ENCODE measurements around the gene DDX4. TPM values are rescaled to one million over a fixed set of nuclear protein-coding genes. Genes with fewer than 3 reads are reported as not detected.
A peak's percentile ranks its signal among the peaks of the same experiment; 100 is the strongest.

Gene DDX4
- total and polyA plus RNA-seq, 3 experiments from 2014 or later = not detected

DNA sequence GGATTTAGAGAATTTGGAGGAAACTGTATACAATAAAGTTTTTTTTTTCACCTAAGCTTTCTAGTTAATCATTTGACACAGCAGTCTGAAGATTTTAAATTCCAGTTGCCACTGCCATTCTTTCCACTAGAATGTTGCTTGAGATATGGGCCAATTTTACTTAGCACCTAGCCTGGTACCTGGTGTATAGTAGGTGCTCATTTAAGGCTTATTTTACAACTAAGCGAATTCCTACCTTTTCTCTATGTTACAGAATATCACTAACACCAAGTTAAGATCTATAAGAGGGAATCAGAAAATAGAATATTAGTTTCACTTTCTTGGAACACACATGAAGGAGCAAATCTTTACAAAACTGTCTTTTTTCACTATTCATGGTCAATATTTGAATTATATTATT is 3.2 kb upstream of the DDX4 start:
- Mint-ChIP-seq H3K4me1 (no peaks in the 10 kb centered on the region), H3K27me3 (peaks cover 0 to 1% of the 10 kb centered on the region in 2 donors), H3K4me3 (no peak overlapping the region), H3K9me3 (no peaks in the 10 kb centered on the region), H3K27ac (no peak overlapping the region), H3K36me3 (no peaks in the 10 kb centered on the region)
- Histone ChIP-seq H3K4me1 (ENCODE audit: insufficient read depth, low read length) (no peaks in the 10 kb centered on the region), H3K4me3 (ENCODE audit: low read length) (no peak overlapping the region), H3K36me3 (ENCODE audit: insufficient read depth, low read length) (no peaks in the 10 kb centered on the region), H3K27ac (ENCODE audit: low read depth, low read length) (no peak overlapping the region), H3K9me3 (ENCODE audit: low read length) (no peaks in the 10 kb centered on the region), H3K27me3 (ENCODE audit: insufficient read depth, low read length, poor library complexity, severe bottlenecking) (no peaks in the 10 kb centered on the region)
- no peak for DNase-seq
- POLR2A ChIA-PET = no interaction called here
- CTCF ChIA-PET = no interaction called here

DNA sequence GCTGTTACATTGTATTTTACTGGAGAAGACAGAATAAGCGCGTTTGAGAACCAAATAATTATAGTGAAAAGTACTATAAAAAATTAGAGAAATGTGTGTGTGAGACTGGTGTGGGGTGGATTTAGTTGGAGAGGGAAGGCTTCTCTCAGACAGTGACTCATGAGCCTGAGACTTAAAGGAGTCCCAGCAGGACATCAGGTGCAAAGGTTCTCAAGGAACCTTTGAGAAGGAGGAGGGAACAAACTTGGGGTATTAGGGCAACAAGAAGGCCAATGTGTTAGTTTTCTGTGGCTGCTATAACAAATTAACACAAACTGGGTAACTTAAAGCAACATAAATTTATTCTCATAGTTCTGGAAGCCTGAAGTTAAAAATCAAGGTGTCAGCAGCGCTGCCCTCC is 4.9 kb downstream of the DDX4 start:
- ChIA-PET CTCF (no interaction called here), POLR2A (no interaction called here)
- H3K36me3 Mint-ChIP-seq = no peaks in the 10 kb centered on the region
- H3K4me3 Mint-ChIP-seq = no peak overlapping the region
- Histone ChIP-seq H3K4me3 (ENCODE audit: low read length) (no peak overlapping the region), H3K4me1 (ENCODE audit: insufficient read depth, low read length) (no peaks in the 10 kb centered on the region), H3K9me3 (ENCODE audit: low read length) (no peaks in the 10 kb centered on the region), H3K27ac (ENCODE audit: low read depth, low read length) (no peak overlapping the region), H3K27me3 (ENCODE audit: insufficient read depth, low read length, poor library complexity, severe bottlenecking) (no peaks in the 10 kb centered on the region), H3K36me3 (ENCODE audit: insufficient read depth, low read length) (no peaks in the 10 kb centered on the region)
- no peaks in the 10 kb centered on the region for H3K4me1 Mint-ChIP-seq
- no peak for DNase-seq
- H3K27me3 Mint-ChIP-seq = peaks cover 9 to 18% of the 10 kb centered on the region in 2 donors
- H3K9me3 Mint-ChIP-seq = peaks cover 0 to 2% (median 0%) of the 10 kb centered on the region in 5 donors
- no peak overlapping the region for H3K27ac Mint-ChIP-seq

DNA sequence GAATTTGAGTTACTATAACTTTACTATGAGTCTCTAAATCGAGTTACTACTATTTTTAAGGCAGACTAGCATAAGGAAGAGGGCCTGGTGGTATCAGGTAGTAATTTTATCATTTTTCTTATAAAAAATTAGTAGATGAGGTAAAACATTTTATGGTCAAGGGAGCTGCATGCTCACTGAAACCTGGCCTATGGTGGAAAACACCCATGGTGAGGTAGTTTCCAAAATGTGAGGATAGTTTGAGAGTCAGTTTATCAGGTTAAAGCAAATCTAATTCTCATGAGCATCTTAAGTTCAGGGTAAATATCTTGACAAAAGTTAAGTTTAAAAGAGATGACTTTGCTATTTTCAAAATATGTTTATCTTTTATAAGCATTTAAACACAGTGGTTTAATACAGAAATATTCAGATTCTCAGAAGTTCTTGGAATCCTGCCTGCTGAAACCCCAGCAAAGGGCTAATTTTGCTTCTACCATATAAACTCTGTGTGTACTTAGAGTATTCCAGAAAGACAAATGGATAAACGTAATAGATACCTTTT is 10.0 kb downstream of the DDX4 start:
- no peaks in the 10 kb centered on the region for H3K4me1 Mint-ChIP-seq
- H3K36me3 ChIP-seq (ENCODE audit: insufficient read depth, low read length) = no peaks in the 10 kb centered on the region
- H3K36me3 Mint-ChIP-seq = no peaks in the 10 kb centered on the region
- no peaks in the 10 kb centered on the region for H3K27me3 ChIP-seq (ENCODE audit: insufficient read depth, low read length, poor library complexity, severe bottlenecking)
- H3K27me3 Mint-ChIP-seq = peaks cover 4 to 13% of the 10 kb centered on the region in 2 donors
- ChIA-PET POLR2A (no interaction called here), CTCF (no interaction called here)
- peaks cover 0 to 2% (median 0%) of the 10 kb centered on the region in 5 donors for H3K9me3 Mint-ChIP-seq
- no peak overlapping the region for H3K27ac ChIP-seq (ENCODE audit: low read depth, low read length)
- H3K4me3 Mint-ChIP-seq = no peak overlapping the region
- DNase-seq = no peak
- H3K27ac Mint-ChIP-seq = peak overlapping the region in 1 of 8 donors; percentile 43
- H3K9me3 ChIP-seq (ENCODE audit: low read length) = no peaks in the 10 kb centered on the region
- no peak overlapping the region for H3K4me3 ChIP-seq (ENCODE audit: low read length)
- no peaks in the 10 kb centered on the region for H3K4me1 ChIP-seq (ENCODE audit: insufficient read depth, low read length)

DNA sequence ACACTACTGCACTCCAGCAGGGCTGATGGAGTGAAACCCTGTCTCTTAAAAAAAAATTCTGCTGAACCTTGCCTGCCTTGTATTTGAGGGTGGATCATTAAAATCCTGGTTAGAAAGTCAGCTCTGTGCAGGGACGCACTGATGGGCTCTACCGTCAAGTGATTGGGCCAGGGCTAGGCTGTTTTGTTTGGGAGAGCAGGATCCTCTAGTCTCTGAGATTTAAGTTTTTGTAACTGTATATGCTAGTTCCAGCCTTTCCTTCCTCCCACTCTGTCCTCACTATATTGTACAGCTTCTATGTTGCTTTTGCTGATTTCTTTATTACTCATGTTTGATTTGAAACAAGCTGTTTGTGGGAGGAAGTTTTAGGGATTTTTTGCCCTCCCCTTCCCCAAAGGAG is 11.5 kb downstream of the DDX4 start:
- Mint-ChIP-seq H3K4me1 (no peaks in the 10 kb centered on the region), H3K27ac (no peak overlapping the region), H3K9me3 (peaks cover 0 to 2% (median 0%) of the 10 kb centered on the region in 5 donors), H3K27me3 (peaks cover 4 to 13% of the 10 kb centered on the region in 2 donors), H3K4me3 (no peak overlapping the region), H3K36me3 (no peaks in the 10 kb centered on the region)
- H3K27ac ChIP-seq (ENCODE audit: low read depth, low read length) = no peak overlapping the region
- POLR2A ChIA-PET = no interaction called here
- DNase-seq = no peak
- CTCF ChIA-PET = no interaction called here
- no peak overlapping the region for H3K4me3 ChIP-seq (ENCODE audit: low read length)
- H3K27me3 ChIP-seq (ENCODE audit: insufficient read depth, low read length, poor library complexity, severe bottlenecking) = no peaks in the 10 kb centered on the region
- no peaks in the 10 kb centered on the region for H3K36me3 ChIP-seq (ENCODE audit: insufficient read depth, low read length)
- H3K9me3 ChIP-seq (ENCODE audit: low read length) = no peaks in the 10 kb centered on the region
- H3K4me1 ChIP-seq (ENCODE audit: insufficient read depth, low read length) = no peaks in the 10 kb centered on the region

DNA sequence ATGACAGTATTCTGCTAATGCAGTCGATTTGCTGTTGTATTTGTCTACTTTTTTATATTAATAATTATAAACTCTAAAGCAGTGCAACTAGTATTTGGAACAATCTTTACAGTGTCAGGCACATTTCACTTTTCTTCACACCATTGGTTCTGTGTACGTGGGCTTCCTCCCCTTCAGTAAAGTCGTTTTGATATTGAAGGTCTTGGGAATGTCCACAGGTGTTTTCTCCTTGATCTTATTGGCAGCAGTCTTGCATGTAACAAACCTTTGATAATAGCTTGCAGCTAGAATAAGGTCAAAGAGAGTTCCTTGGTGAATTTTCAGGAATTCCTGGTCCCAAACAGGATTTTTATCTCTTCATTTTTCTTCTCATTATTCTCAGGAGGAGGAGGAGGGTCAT is 12.2 kb downstream of the DDX4 start:
- peaks cover 0 to 2% (median 0%) of the 10 kb centered on the region in 5 donors for H3K9me3 Mint-ChIP-seq
- no peaks in the 10 kb centered on the region for H3K4me1 ChIP-seq (ENCODE audit: insufficient read depth, low read length)
- H3K27me3 Mint-ChIP-seq = peaks cover 4 to 13% of the 10 kb centered on the region in 2 donors
- no peak overlapping the region for H3K27ac ChIP-seq (ENCODE audit: low read depth, low read length)
- ChIA-PET CTCF (no interaction called here), POLR2A (no interaction called here)
- H3K27me3 ChIP-seq (ENCODE audit: insufficient read depth, low read length, poor library complexity, severe bottlenecking) = no peaks in the 10 kb centered on the region
- H3K4me1 Mint-ChIP-seq = no peaks in the 10 kb centered on the region
- H3K27ac Mint-ChIP-seq = no peak overlapping the region
- no peaks in the 10 kb centered on the region for H3K9me3 ChIP-seq (ENCODE audit: low read length)
- H3K36me3 Mint-ChIP-seq = no peaks in the 10 kb centered on the region
- no peaks in the 10 kb centered on the region for H3K36me3 ChIP-seq (ENCODE audit: insufficient read depth, low read length)
- H3K4me3 Mint-ChIP-seq = no peak overlapping the region
- no peak overlapping the region for H3K4me3 ChIP-seq (ENCODE audit: low read length)
- DNase-seq = no peak

DNA sequence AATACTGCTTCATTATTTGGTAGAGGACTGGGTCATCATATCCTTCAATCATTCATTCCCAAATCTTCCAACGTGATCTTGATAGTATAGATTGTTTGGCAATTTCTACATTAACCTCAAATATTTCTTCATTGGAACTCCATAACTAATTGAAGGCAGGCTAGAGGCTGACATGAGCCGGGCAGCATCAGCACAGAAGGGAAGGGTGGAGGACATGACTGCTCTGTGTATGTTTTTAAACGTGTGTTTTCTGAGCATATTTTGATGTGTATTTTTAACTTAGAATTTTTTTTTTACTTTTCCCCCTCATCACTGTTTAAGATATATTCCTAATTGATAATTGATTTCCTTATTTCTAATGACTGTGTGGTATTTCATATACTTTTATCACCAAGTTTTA is 12.6 kb downstream of the DDX4 start:
- H3K36me3 ChIP-seq (ENCODE audit: insufficient read depth, low read length) = no peaks in the 10 kb centered on the region
- no peak overlapping the region for H3K27ac ChIP-seq (ENCODE audit: low read depth, low read length)
- Mint-ChIP-seq H3K27ac (no peak overlapping the region), H3K9me3 (peaks cover 0 to 2% (median 0%) of the 10 kb centered on the region in 5 donors), H3K27me3 (peaks cover 4 to 14% of the 10 kb centered on the region in 2 donors), H3K4me1 (no peaks in the 10 kb centered on the region), H3K36me3 (no peaks in the 10 kb centered on the region), H3K4me3 (no peak overlapping the region)
- H3K4me1 ChIP-seq (ENCODE audit: insufficient read depth, low read length) = no peaks in the 10 kb centered on the region
- no peak for DNase-seq
- no peaks in the 10 kb centered on the region for H3K9me3 ChIP-seq (ENCODE audit: low read length)
- H3K4me3 ChIP-seq (ENCODE audit: low read length) = no peak overlapping the region
- CTCF ChIA-PET = no interaction called here
- H3K27me3 ChIP-seq (ENCODE audit: insufficient read depth, low read length, poor library complexity, severe bottlenecking) = no peaks in the 10 kb centered on the region
- POLR2A ChIA-PET = no interaction called here

DNA sequence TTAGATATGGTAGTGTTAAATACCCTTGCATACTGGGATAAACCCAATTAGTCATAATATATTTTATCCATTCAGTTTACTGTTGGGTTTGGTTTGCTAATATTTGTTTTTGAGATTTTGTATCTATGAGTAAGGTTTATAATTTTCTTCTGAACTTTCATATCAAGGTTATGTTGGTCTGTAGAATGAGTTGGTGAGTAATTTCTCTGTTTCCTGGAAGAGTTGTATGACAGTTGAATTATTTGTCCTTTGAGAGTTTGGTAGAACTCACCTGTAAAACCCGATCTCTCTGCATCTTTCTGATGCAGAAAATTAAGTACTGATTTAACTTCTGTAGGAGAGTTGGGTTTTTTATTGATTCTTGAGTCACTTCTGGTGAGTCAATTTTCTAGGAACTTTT is 20.4 kb downstream of the DDX4 start:
- no peaks in the 10 kb centered on the region for H3K27me3 ChIP-seq (ENCODE audit: insufficient read depth, low read length, poor library complexity, severe bottlenecking)
- ChIA-PET POLR2A (interaction anchor here (0.6 kb wide), 1 partner anchor 231 kb away, joined by 3 read pairs; no protein-coding TSS in a partner anchor), CTCF (no interaction called here)
- H3K27ac Mint-ChIP-seq = no peak overlapping the region
- H3K27me3 Mint-ChIP-seq = peaks cover 22 to 43% of the 10 kb centered on the region in 2 donors
- no peaks in the 10 kb centered on the region for H3K9me3 Mint-ChIP-seq
- no peak for DNase-seq
- peaks cover 0 to 3% (median 3%) of the 10 kb centered on the region in 3 donors for H3K36me3 Mint-ChIP-seq
- no peak overlapping the region for H3K27ac ChIP-seq (ENCODE audit: low read depth, low read length)
- no peaks in the 10 kb centered on the region for H3K36me3 ChIP-seq (ENCODE audit: insufficient read depth, low read length)
- H3K9me3 ChIP-seq (ENCODE audit: low read length) = no peaks in the 10 kb centered on the region
- no peak overlapping the region for H3K4me3 Mint-ChIP-seq
- H3K4me3 ChIP-seq (ENCODE audit: low read length) = no peak overlapping the region
- H3K4me1 ChIP-seq (ENCODE audit: insufficient read depth, low read length) = no peaks in the 10 kb centered on the region
- peaks cover 0 to 5% (median under 1%) of the 10 kb centered on the region in 3 donors for H3K4me1 Mint-ChIP-seq

DNA sequence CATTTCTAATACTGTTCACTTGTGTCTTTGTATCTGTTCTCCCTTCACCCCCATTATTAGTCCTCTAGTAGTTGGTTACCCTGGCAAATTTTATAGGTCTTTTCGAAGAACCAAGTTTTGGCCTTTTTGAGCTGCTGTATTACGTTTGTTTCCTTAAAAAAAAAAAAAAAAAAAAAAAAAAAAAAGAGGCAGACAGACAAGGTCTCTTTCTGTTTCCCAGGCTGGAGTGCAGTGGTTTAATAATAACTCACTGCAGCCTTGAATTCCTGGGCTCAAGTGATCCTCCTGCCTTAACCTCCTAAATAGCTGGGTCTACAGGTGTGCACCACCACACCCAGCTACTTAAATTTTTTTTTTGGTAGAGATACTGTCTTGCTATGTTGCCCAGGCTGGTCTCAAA is 20.9 kb downstream of the DDX4 start:
- CTCF ChIA-PET = no interaction called here
- H3K4me1 Mint-ChIP-seq = peaks cover 4 to 10% (median 5%) of the 10 kb centered on the region in 3 donors
- H3K27ac ChIP-seq (ENCODE audit: low read depth, low read length) = no peak overlapping the region
- H3K9me3 ChIP-seq (ENCODE audit: low read length) = no peaks in the 10 kb centered on the region
- no peak overlapping the region for H3K27ac Mint-ChIP-seq
- H3K9me3 Mint-ChIP-seq = no peaks in the 10 kb centered on the region
- no peaks in the 10 kb centered on the region for H3K36me3 ChIP-seq (ENCODE audit: insufficient read depth, low read length)
- no peaks in the 10 kb centered on the region for H3K27me3 ChIP-seq (ENCODE audit: insufficient read depth, low read length, poor library complexity, severe bottlenecking)
- peaks cover 0 to 3% (median 3%) of the 10 kb centered on the region in 3 donors for H3K36me3 Mint-ChIP-seq
- POLR2A ChIA-PET = interaction anchor here (0.6 kb wide), 1 partner anchor 231 kb away, joined by 3 read pairs; no protein-coding TSS in a partner anchor
- no peak overlapping the region for H3K4me3 ChIP-seq (ENCODE audit: low read length)
- H3K4me3 Mint-ChIP-seq = no peak overlapping the region
- H3K4me1 ChIP-seq (ENCODE audit: insufficient read depth, low read length) = peaks cover 4% of the 10 kb centered on the region
- DNase-seq = no peak
- peaks cover 22 to 43% of the 10 kb centered on the region in 2 donors for H3K27me3 Mint-ChIP-seq

Measured in CD8-positive, alpha-beta memory T cell (primary cell).